NCI-H446 treated with DMSO at 0.1 percent for 48 hours (cell line): ENCODE data around the gene SPP2.

Source experiments
- DNase-seq: peaks from one replicate; lab custom pipeline; 2025; lab: John Stamatoyannopoulos, UW

SPP2 gene

GRCh38 chr2:234092344-234092743, 41.8 kb downstream of the SPP2 start:
- DNase-seq: no peak

DNA sequence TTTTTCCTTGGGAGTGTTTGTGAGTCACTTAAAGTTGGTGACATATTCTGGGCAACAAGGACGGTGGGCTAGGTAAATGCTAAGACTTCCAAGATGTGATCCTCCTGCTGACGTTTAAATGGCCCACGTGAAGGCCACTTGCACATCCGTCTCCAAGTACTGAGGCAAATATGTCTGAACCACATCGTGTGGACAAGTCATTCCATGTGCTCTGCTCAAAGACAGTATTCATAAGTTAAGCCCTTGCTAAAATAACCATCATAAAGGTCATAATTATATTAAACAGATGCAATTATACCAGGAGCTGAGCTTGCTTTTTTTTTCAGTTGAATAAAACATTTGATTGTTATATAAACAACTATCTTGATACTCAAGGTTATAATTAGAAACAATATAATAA, 44.8 kb downstream of the SPP2 start:
- DNase-seq: no peak

- no peak for DNase-seq
Observed at GRCh38 chr2:234096164-234096563, 45.7 kb downstream of the SPP2 start.

GRCh38 chr2:234098681-234099080, 48.2 kb downstream of the SPP2 start:
- DNase-seq: no peak

- DNase-seq: no peak
Observed at GRCh38 chr2:234099266-234099665, 48.8 kb downstream of the SPP2 start.

GRCh38 chr2:234100686-234101085, 50.2 kb downstream of the SPP2 start:
- no peak for DNase-seq

DNA sequence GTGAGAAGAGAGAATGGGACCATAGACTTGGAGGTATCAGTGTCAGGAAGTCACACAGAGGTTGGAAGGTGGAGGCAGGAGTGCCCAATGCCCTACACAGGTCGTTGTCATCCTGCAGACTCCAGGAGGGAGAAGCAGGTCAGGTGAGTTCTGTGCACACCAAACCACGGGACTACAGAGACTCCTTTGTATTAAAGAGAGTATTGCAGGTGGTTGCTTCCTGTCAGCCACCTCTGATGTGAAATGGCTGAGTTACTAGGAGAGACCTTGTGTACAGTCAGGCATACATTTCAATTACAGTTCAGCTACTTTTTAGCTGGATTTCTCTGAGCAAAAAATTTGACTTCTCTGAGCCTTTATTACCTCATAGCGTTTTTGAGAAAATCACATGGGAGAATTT, 51.6 kb downstream of the SPP2 start:
- no peak for DNase-seq

GRCh38 chr2:234107861-234108260, 57.4 kb downstream of the SPP2 start:
- DNase-seq: no peak

- no peak for DNase-seq
Observed at GRCh38 chr2:234109321-234109720, 58.8 kb downstream of the SPP2 start.

DNA sequence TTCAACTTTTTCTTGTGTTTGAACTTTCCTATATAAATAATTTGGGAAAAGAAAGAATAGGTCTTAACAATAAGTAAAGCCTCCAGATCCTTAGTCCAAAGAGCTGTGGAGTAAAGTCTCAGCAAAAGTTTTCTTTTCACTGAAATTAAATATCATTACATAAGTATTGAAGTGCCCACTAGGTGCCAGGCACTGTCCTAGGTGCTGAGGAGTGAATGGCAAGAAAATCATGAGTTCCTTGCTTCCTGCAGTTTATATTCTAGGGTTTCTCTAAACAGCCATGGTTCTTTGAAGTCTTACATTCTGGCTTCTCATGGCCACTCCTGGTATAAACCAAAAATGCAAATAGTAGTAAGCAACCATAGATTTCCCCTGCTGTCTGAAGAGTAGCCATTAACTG, 59.7 kb downstream of the SPP2 start:
- no peak for DNase-seq

DNA sequence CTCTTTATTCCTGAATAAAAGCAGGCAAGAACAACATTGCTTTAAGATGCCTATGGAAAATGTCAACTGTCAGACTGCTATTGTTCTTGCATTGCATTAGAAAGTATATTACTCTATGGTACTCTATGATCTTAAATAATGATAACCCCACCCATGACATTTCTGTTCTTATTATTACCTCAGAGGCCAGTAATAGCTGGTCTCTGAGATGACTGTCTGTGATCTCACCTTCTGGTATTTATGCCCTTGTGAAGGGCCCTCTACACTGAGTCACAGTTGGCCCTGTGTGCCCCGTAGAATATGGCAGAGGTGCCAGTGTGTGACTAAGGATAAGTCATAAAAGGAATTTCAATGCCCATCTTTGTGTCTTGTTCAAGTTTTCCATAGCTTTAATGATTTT, 61.0 kb downstream of the SPP2 start:
- DNase-seq: no peak

DNA sequence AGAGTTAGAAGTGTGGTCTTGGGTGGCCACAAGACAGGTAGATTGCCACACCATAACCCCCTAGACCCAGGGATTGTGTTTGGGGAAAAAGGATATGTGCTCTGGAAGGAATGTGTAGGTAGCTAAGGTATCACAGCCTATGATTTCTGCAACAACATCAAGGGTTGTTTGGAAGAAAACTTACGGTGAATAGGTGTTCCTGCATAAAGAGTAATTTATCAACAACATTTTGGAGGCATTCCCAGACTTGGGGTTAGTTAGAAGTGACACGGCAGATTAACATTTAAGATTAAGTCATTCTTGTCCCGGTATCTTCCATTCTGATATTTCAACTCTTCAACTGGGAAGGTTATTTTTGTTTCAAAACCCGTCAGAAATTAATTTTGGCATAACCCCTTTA, 65.5 kb downstream of the SPP2 start:
- DNase-seq: no peak

DNA sequence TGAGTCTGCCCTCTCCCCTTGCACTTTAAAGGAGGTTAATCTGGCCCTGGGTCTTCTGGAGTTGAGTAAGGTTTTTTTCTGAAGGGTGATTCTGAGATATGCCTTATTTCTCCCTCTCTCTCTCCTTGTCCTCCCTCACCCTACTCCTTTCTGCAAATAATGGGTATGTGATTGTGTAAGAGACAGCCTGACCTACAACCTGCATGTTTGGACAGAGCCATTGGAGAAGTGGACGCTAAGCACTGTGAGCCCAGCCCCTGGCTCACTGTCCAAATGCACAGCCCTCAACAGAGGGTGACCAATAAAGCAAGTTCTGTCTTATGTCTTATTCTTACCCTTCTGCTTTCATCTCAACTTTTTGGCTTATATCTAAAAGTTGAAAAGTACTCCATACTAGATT, 71.5 kb downstream of the SPP2 start:
- DNase-seq: no peak

DNA sequence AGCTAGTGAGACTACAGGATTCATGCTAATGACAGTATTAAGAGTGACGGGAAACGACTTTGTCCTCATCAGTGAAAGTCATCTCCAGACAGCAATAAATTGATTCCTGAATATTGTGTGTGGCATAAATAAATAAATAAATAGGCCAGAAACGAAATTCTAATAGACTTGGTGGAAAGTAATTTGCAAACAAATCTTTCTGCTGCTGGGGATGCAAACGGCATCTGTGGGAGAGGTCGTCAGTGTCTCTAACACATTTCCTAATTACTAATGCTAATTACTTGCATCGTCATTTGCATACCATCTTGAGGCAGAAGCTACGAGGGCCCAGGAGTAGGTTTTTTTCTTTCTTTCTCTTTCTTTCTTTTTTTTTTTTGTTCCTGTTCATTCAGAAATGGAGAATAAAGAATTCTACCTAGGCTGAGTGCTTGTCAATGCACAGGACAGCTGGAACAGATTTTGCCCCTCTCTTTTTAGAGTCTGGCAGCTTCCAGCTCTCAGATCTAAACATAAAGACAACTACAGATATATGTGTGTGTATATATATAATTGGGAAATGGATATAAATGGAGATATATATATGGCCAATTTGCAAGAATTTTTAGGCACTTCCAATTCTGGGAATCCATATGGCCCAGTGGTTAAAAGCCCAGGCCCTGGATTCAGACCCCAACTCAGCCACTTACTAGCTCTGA, 75.1 kb downstream of the SPP2 start:
- no peak for DNase-seq

GRCh38 chr2:234126146-234126470, 75.6 kb downstream of the SPP2 start:
- no peak for DNase-seq
